K562 (cell line): ENCODE measurements around the gene KRTCAP2. TPM values are rescaled to one million over a fixed set of nuclear protein-coding genes. Genes with fewer than 3 reads are reported as not detected.

ENCODE experiments used
- ATF1 ChIP-seq, 2 experiments: fragments of 450-650 bp in 1 of 2; IDR thresholded peaks; 2 replicates each; pipeline ENCODE4 v1.6.1; 2016; ENCODE audit warnings: missing compliant biosample characterization in 1 of 2, missing genetic modification characterization in 1 of 2
- CEBPZ ChIP-seq: fragments of 150-350 bp; IDR thresholded peaks from 2 replicates; pipeline ENCODE4 v1.6.1; 2014; ENCODE audit warnings: low read depth, mild to moderate bottlenecking, low read length, borderline replicate concordance
- ESRRA ChIP-seq: fragments of 450-650 bp; IDR thresholded peaks from 2 replicates; pipeline ENCODE4 v1.6.1; 2014; ENCODE audit warnings: low read depth, mild to moderate bottlenecking, moderate library complexity, borderline replicate concordance
- FOXJ2 ChIP-seq: fragments of 200-800 bp; sonication (Bioruptor generic); IDR thresholded peaks from 2 replicates; pipeline ENCODE4 v1.6.1; 2016; ENCODE audit warnings: missing genetic modification characterization, missing compliant biosample characterization
- GABPA ChIP-seq: fragments of 200-800 bp; sonication (Bioruptor generic); conservative IDR thresholded peaks from 2 replicates; pipeline ENCODE4 v1.6.1; 2016; ENCODE audit warnings: low read depth, missing genetic modification characterization, missing compliant biosample characterization
- GMEB1 ChIP-seq: fragments of 250-450 bp; sonication (Bioruptor Pico); IDR thresholded peaks from 2 replicates; pipeline ENCODE4 v1.4.0; 2020; ENCODE audit warnings: mild to moderate bottlenecking
- IRF9 ChIP-seq: fragments of 450-650 bp; IDR thresholded peaks from 2 replicates; pipeline ENCODE4 v1.6.1; 2016; ENCODE audit warnings: missing biosample characterization, missing genetic modification characterization
- MXI1 ChIP-seq: IDR thresholded peaks from 2 replicates; pipeline ENCODE4 v1.6.1; 2011; ENCODE audit warnings: low read depth, mild to moderate bottlenecking, improper control_type of control experiment, low read length
- TFAM ChIP-seq: fragments of 250-450 bp; sonication (Bioruptor Pico); conservative IDR thresholded peaks from 2 replicates; pipeline ENCODE4 v1.5.0; 2021; ENCODE audit warnings: mild to moderate bottlenecking, moderate library complexity
- ZNF318 ChIP-seq, 2 experiments: fragments of 450-650 bp; IDR thresholded peaks; 2 replicates each; pipeline ENCODE4 v1.6.1; 2016; ENCODE audit warnings: mild to moderate bottlenecking in 2 of 2, borderline replicate concordance in 1 of 2, low read depth in 1 of 2, moderate library complexity in 1 of 2
- polyA plus RNA-seq, 8 experiments: library from polyadenylated mRNA; depleted of rRNA in 4 of 8; stranded (reverse) in 5 of 8; unstranded in 3 of 8; fragments of >200 nt; fragmentation: Nextera tagmentation in 2 of 8; fragmentation: Illumina TruSeq in 1 of 8; extraction: Ambion mirVana in 2 of 8; extraction: Trizol in 1 of 8; gene quantifications; 2 replicates each; pipeline versions ENCODE4 v1.2.1 to v1.2.3, GENCODE V29; 2011 to 2014; ENCODE audit warnings: inconsistent platforms in 1 of 8, missing spikeins in 1 of 8
- total RNA-seq, 7 experiments: library from RNA; depleted of rRNA in 6 of 7; stranded (reverse); fragments of >200 nt in 6 of 7; fragmentation: Illumina TruSeq in 2 of 7; extraction: Trizol in 2 of 7; gene quantifications; 2 replicates each; pipeline versions ENCODE4 v1.2.1 to v1.2.3, GENCODE V29; 2011 to 2021; ENCODE audit warnings: low replicate concordance in 1 of 7

KRTCAP2 gene
- total and polyA plus RNA-seq, 9 of the 15 experiments (the other 6 are each of a cell fraction or from before 2014, with no cell fraction given): 126 to 436 (median 244) TPM

DNA sequence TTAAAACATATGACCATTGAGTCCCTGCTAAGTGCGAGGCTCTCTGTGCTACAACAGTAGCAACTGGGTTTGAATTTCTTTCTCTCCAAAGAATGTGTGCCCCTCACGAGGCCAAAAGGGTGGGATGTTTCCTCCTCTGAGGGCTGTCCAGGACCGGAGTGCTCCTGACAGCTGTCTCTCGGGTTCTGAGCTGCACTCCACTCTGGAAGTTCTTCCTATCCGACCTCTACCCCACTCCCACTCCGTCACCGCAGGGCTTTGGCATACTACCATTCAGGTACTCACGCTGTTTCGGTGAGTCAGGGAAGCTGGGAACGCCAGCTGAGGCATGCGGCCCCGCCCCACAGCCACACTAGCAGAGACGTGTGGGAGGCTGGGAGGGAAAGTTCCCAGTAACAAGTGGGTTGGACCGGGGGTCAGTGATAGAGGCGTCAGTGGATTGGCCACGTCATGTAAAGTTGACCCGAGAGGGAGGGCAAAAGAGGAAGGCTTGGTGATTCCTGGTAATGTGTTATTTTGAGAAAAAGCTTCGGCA is 38.2 kb downstream of the KRTCAP2 start (continued):
- no peak for TF ChIP-seq IRF9 (tag)
- peak; percentile 82 for TF ChIP-seq MXI1
- no peak for TF ChIP-seq TFAM (CRISPR knock-in tag)
- TF ChIP-seq FOXJ2 (tag): no peak
- no peak for TF ChIP-seq CEBPZ
- TF ChIP-seq ZNF318 (IDR thresholded peaks at IDR 0.05; ENCODE audit: borderline replicate concordance in 1 of 2, low read depth in 1 of 2): peak in 1 of 2 experiments; percentile 47; a peak in 1 of 4 replicates
- no peak for TF ChIP-seq GMEB1 (CRISPR knock-in tag)
- peak; percentile 20; the same call in 1 of the 2 replicates for TF ChIP-seq ATF1 (CRISPR knock-in tag; IDR thresholded peaks at IDR 0.05)
- peak; percentile 94; the same call in 1 of the 2 replicates for TF ChIP-seq ATF1 (tag; IDR thresholded peaks at IDR 0.05)
- TF ChIP-seq GABPA: no peak
- TF ChIP-seq ESRRA: no peak; the same call in 1 of the 2 replicates
